ENCODE results near the gene RYR2.

DNA sequence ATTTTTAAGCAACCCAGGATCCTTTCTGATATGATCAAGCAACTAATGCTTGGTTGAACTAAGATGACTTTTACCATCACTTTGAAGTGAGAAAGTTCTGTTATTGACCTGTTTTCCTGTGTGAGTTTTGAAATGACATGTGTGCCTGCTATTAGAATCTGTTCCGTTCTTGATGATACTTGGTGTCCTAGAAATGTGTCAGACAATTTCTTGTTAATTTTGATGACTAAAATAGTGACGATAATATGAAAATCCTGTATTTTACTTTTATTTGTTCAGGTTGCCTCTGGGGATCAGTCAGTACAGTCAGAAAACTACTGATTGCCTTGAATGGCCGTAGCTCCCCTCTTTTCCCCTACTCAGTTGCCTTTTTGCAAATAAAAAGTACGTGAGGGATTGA, 228.0 kb downstream of the RYR2 start:
- TF ChIP-seq, protein P1, sequence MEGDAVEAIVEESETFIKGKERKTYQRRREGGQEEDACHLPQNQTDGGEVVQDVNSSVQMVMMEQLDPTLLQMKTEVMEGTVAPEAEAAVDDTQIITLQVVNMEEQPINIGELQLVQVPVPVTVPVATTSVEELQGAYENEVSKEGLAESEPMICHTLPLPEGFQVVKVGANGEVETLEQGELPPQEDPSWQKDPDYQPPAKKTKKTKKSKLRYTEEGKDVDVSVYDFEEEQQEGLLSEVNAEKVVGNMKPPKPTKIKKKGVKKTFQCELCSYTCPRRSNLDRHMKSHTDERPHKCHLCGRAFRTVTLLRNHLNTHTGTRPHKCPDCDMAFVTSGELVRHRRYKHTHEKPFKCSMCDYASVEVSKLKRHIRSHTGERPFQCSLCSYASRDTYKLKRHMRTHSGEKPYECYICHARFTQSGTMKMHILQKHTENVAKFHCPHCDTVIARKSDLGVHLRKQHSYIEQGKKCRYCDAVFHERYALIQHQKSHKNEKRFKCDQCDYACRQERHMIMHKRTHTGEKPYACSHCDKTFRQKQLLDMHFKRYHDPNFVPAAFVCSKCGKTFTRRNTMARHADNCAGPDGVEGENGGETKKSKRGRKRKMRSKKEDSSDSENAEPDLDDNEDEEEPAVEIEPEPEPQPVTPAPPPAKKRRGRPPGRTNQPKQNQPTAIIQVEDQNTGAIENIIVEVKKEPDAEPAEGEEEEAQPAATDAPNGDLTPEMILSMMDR (IDR thresholded peaks at IDR 0.05), result no peak
- no peak for TF ChIP-seq EZH2 (IDR thresholded peaks at IDR 0.05)
